Muscle layer of duodenum (tissue), 2 donors: ENCODE results near the gene PRR5.

Experiments
- H3K27ac ChIP-seq: one replicate; pipeline ENCODE4 v1.7.0; 2013; ENCODE audit warnings: mild to moderate bottlenecking, low read length
- H3K27me3 ChIP-seq: one replicate; pipeline ENCODE4 v1.7.0; 2013; ENCODE audit warnings: low read depth, mild to moderate bottlenecking, control low read depth, low read length
- H3K36me3 ChIP-seq, 2 donors: one replicate each; pipeline ENCODE4 v1.7.0; 2013; ENCODE audit warnings: low read length in 2 of 2, control low read depth in 1 of 2, mild to moderate bottlenecking in 1 of 2; ENCODE audit not compliant: insufficient read depth in 2 of 2, control insufficient read depth in 1 of 2
- H3K4me1 ChIP-seq, 2 donors: one replicate each; pipeline ENCODE4 v1.7.0; 2013; ENCODE audit warnings: low read length in 2 of 2, mild to moderate bottlenecking in 2 of 2, control low read depth in 1 of 2, moderate library complexity in 1 of 2; ENCODE audit not compliant: insufficient read depth in 2 of 2, control insufficient read depth in 1 of 2
- H3K4me3 ChIP-seq, 2 donors: one replicate each; pipeline ENCODE4 v1.7.0; 2013; ENCODE audit warnings: low read length in 2 of 2, low read depth in 1 of 2, mild to moderate bottlenecking in 1 of 2
- H3K9me3 ChIP-seq, 2 donors: one replicate each; pipeline ENCODE4 v1.7.0; 2013; ENCODE audit warnings: low read length in 2 of 2, control low read depth in 1 of 2, mild to moderate bottlenecking in 1 of 2; ENCODE audit not compliant: control insufficient read depth in 1 of 2
- donor health status: healthy.

The PRR5 gene

DNA sequence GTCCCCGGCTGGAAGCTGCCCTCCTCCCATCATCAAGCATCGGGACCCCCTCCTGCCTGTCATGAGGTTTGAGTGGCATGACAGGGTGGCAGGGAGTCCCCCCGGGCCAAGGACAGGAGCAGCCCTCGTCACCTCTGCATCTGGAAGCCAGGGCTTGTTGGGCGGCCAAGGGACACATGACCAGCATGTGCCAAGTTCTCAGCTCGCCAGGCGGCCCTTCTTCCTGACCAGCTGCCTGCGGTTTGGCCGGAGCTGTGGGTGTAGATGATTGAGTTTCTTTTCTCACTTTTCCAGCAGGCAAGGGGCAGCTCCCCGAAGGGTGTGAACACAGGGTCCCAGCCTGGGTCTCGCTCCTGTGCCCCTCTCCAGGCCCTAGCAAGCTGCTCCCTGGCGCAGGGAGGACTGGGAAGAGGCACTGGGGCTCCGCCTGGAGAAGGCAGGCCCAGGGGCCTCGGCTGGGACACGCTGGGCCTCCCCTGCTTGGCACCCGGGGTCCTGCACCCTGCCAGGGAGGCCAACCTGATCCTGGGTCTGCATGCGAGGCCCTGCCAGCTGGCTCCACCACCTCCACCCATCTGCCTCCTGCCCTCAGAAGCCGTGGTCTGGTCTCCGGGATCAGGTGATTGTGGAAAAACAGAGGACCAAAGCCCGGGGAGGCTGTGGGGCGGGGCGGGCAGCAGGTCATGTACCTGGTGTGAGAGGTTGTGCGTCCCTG is 63.7 kb downstream of the PRR5 start:
- Histone ChIP-seq H3K36me3 (no peaks in the 10 kb centered on the region), H3K27me3 (no peaks in the 10 kb centered on the region), H3K27ac (no peak overlapping the region), H3K9me3 (no peaks in the 10 kb centered on the region), H3K4me1 (no peaks in the 10 kb centered on the region), H3K4me3 (no peak overlapping the region)

DNA sequence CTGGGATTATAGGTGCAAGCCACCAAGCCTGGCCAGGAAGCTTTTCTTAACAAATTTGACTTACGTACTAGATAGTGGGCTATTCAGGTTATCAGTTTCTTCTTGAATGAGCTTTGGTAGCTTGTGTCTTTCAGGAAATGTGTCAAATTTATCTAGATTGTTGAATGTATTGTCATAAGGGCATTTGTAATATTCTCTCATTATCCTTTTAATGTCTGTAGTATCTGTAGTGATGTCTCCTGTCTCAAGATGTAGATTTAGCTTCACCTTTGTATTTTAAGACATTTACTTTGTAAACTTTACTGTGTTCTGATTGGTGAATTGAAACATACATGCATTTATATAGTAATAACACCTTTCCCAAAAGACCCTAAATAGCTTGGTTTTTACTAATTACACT is 71.1 kb downstream of the PRR5 start:
- Histone ChIP-seq H3K9me3 (peaks cover 0 to 3% of the 10 kb centered on the region in 2 donors), H3K27ac (no peak overlapping the region), H3K4me3 (no peak overlapping the region), H3K27me3 (no peaks in the 10 kb centered on the region), H3K4me1 (no peaks in the 10 kb centered on the region), H3K36me3 (no peaks in the 10 kb centered on the region)

DNA sequence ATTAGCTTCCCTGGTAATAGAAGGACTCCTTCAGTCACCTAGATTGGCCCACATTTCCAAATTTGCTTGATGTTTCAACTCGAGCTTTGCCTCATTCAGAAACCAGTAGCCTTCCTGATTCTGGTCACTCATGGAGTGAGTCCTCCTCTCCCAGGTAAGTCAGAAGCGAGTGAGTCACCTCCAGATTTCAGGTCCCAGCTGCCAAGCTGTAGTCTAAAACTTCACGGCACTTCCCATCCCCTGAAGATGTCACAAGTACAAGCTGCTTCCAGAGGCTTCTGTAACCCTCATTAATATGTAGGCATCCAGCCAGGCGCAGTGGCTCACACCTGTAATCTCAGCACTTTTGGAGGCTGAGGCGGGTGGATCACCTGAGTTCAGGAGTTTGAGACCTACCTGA is 73.9 kb downstream of the PRR5 start:
- Histone ChIP-seq H3K27me3 (no peaks in the 10 kb centered on the region), H3K4me1 (no peaks in the 10 kb centered on the region), H3K27ac (no peak overlapping the region), H3K36me3 (no peaks in the 10 kb centered on the region), H3K4me3 (no peak overlapping the region), H3K9me3 (peaks cover 0 to 3% of the 10 kb centered on the region in 2 donors)

DNA sequence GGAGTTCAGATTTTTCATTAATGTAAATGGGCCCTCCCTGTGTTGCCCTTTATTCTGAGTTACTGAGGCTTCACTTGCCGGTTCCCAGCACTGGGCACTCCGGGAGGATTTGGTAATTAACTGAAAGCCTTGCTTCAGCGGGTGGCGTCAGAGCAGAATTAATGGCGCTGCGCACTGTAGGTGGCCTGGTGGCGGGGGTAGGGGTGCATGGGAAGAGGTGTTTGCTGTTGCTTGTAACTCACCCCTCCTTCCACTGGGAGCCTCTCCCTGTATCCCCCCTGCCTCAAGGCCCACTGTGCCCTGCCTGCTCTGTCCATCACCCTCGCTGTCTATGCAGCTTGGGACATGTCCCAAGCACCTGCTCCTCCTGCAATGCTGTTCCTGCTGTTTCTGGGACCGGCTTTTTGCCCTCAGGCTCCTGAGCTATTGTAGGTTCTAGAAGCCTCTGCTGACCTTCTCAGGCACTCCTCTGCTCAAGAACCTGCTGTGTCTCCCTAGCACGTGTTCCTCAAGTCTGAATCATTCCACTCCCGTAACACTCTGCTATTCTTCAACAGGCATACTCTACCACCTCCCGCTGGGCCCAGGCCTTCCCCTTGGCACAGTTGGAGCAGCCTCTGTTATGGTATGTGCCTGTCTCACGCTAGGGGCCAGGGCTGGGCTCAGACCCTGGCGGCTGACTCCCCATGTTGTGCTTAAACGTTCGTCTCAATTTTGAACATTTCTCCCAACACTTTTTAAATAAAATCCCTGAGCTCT is 74.8 kb downstream of the PRR5 start:
- Histone ChIP-seq H3K4me1 (no peaks in the 10 kb centered on the region), H3K27me3 (no peaks in the 10 kb centered on the region), H3K9me3 (peaks cover 0 to 3% of the 10 kb centered on the region in 2 donors), H3K27ac (no peak overlapping the region), H3K36me3 (no peaks in the 10 kb centered on the region), H3K4me3 (no peak overlapping the region)

DNA sequence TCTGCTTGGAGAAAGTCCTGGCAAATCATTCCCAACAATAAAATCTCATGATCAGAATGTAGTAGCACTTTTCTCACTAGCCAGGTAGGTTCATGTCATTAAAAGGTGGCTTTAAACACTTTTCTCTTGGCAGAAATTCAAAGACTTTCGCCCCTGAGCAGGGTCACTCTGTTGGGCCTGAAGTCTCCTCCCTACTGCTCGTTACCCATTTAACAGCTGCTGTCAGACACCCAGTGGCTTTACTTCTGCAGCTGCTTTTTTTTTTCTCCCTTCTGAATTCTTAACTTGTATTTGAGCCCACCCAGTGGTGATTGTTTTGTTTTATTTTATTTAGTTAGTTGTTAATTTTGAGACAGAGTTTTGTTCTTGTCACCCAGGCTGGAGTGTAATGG is 75.4 kb downstream of the PRR5 start:
- Histone ChIP-seq H3K4me3 (no peak overlapping the region), H3K27ac (no peak overlapping the region), H3K9me3 (peaks cover 0 to 3% of the 10 kb centered on the region in 2 donors), H3K36me3 (no peaks in the 10 kb centered on the region), H3K4me1 (no peaks in the 10 kb centered on the region), H3K27me3 (no peaks in the 10 kb centered on the region)

DNA sequence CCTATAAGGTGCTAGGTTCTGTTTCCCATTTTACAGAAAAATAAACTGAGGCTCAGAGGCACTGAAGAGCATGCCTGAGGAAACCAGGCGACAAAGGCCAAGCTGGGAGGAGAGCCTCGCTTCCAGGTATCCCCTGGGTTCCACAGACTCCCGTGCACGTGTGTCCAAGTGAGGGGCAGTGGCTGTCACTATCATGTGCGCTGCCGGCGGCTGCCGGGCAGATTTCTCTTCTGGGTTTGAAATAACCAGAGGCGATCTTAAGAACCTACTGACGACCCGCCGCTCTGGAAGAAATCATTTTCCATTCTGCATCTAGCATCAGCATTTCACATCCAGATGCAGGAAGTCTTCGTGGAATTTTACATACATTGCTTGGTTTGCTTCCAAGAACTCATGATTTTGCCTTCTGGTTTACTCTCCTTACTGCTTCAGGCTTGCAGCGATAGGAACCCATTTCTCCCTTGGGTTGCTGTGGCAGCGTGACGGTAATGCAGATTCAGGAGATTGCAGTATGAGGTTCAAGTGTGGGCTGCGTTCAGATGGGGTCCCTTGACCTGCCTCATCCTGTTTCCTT is 79.0 kb downstream of the PRR5 start:
- no peaks in the 10 kb centered on the region for H3K9me3 ChIP-seq
- no peaks in the 10 kb centered on the region for H3K36me3 ChIP-seq
- no peaks in the 10 kb centered on the region for H3K27me3 ChIP-seq
- H3K27ac ChIP-seq = no peak overlapping the region
- no peak overlapping the region for H3K4me3 ChIP-seq
- H3K4me1 ChIP-seq = no peaks in the 10 kb centered on the region

DNA sequence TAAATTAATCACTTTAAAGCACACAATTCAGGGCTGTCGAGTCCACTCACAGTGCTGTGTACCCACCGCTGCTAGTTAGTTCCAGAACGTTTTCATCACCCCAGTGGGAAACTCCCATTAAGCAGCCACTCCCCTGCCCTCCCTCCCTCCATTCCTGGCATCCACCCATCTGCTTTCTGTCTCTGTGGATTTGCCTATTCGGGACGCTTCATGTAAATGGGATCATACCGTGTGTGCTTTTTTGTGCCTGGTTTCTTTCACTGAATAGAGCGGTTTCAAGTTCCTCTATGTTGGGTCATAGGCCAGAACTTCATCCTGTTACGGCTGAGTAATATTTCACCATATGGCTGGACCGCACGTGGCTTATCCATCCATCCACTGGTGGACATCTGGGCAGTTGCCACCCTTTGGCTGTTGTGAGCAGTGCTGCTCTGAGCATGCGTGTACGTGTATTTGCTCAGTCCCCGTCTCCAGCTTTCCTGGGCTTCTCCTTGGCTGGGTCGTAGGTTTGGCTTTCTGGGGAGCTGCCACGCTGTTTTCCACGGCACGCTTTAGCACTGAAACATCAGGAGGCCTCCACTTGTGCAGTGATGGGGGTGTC is 80.5 kb downstream of the PRR5 start:
- no peaks in the 10 kb centered on the region for H3K36me3 ChIP-seq
- no peaks in the 10 kb centered on the region for H3K27me3 ChIP-seq
- no peak overlapping the region for H3K4me3 ChIP-seq
- H3K27ac ChIP-seq = no peak overlapping the region
- H3K9me3 ChIP-seq = no peaks in the 10 kb centered on the region
- H3K4me1 ChIP-seq = no peaks in the 10 kb centered on the region

DNA sequence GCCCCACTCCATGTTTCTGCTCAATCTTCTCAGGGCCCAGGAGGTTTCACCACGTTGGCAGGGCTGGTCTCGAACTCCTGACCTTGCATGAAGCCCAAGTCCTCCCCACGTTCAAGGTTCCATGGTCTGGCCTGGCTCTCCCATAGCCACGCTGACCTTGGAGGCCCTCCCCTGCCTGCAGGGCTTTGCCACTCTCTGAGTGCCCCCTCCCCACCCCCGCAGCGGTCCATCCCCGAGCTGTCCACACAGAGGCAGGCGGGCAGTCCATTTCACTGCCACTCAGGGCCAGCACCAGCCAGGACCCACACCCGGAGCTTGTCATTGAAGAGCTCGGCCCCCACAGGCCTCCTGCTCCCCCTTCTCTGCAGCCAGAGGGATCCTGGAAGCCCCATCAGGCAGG is 81.1 kb downstream of the PRR5 start:
- H3K27me3 ChIP-seq = no peaks in the 10 kb centered on the region
- H3K4me3 ChIP-seq = no peak overlapping the region
- no peaks in the 10 kb centered on the region for H3K4me1 ChIP-seq
- no peak overlapping the region for H3K27ac ChIP-seq
- H3K9me3 ChIP-seq = no peaks in the 10 kb centered on the region
- H3K36me3 ChIP-seq = no peaks in the 10 kb centered on the region

DNA sequence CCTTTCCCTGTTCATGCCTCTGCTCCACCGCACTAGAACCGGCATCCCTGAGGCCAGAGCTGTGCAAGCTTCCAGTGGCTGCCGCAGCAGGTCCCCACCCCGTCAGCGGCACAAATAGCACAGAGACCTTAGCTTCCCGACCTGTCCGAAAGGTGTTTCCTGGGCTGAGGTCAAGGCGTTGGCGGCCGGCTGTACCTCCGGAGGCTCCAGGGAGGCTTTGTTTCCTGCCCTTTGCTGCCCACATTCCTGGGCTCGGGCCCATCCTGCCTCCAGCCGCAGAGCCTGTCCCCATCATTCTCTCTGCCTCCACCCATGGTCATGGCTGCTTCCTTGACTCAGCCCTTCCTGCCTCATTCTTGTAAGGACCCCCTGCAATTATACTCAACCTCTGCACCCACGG is 81.6 kb downstream of the PRR5 start:
- no peaks in the 10 kb centered on the region for H3K36me3 ChIP-seq
- no peak overlapping the region for H3K27ac ChIP-seq
- H3K4me1 ChIP-seq = no peaks in the 10 kb centered on the region
- H3K9me3 ChIP-seq = no peaks in the 10 kb centered on the region
- H3K4me3 ChIP-seq = no peak overlapping the region
- H3K27me3 ChIP-seq = no peaks in the 10 kb centered on the region

DNA sequence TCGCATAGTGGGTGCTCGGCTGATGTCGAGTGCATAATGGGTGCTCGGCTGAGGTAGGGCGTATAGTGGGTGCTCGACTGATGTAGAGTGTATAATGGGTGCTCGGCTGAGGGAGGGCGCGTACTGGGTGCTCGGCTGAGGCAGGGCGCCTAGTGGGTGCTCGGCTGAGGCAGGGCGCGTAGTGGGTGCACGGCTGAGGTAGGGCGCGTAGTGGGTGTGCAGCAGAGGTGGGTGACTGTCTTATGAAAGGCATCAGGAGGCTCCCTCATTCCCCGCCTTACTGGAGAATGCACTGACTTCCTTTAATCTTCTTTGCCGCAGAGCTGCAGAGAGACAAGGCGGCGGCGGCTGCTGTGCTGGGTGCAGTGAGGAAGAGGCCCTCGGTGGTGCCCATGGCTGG is 84.1 kb downstream of the PRR5 start:
- H3K9me3 ChIP-seq = no peaks in the 10 kb centered on the region
- H3K4me1 ChIP-seq = no peaks in the 10 kb centered on the region
- H3K4me3 ChIP-seq = no peak overlapping the region
- no peak overlapping the region for H3K27ac ChIP-seq
- H3K36me3 ChIP-seq = no peaks in the 10 kb centered on the region
- H3K27me3 ChIP-seq = no peaks in the 10 kb centered on the region

DNA sequence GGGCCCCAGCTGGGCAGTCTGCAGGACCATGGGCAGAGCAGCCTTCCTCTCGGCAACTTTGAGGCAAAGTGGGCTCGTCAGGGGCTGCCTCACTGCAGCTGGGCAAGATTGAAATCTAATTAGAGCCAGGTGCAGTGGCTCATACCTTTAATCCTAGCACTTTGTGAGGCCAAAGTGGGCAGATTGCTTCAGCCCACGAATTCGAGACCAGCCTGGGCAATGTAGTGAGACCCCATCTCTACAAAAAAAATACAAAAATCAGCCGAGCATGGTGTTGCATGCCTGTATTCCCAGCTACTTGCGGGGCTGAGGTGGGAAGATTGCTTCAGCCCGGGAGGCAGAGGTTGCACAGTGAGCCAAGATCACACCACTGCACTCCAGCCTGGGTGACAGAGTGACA is 84.6 kb downstream of the PRR5 start:
- Histone ChIP-seq H3K9me3 (no peaks in the 10 kb centered on the region), H3K27ac (no peak overlapping the region), H3K36me3 (no peaks in the 10 kb centered on the region), H3K4me3 (no peak overlapping the region), H3K27me3 (no peaks in the 10 kb centered on the region), H3K4me1 (no peaks in the 10 kb centered on the region)
